Lower lobe of right lung (tissue), 2 donors: ENCODE measurements around the gene ESRRG. TPM values are rescaled to one million over a fixed set of nuclear protein-coding genes. Genes with fewer than 3 reads are reported as not detected.
"Not testable (repeated sequence)": the region's sequence is repeated elsewhere in the genome, so short reads cannot be mapped to it uniquely, and the experiment has no call there.

Source experiments
- ATAC-seq, 2 donors: fragments of 200-7000 bp; cut with Tn5 transposase; one replicate each; pipeline ENCODE4 v1.9.1; 2020 to 2022; ENCODE audit warnings: mild to moderate bottlenecking in 2 of 2, moderate library complexity in 2 of 2
- DNase-seq: peaks from one replicate; pipeline ENCODE4 v3.0.0-alpha.2; 2020
- H3K27ac ChIP-seq: fragments of 200-600 bp; one replicate; pipeline ENCODE4 v1.8.0; 2022
- H3K27me3 ChIP-seq: fragments of 200-600 bp; one replicate; pipeline ENCODE4 v1.8.0; 2022; ENCODE audit warnings: low read depth
- H3K36me3 ChIP-seq: fragments of 200-600 bp; one replicate; pipeline ENCODE4 v1.8.0; 2022; ENCODE audit warnings: mild to moderate bottlenecking
- H3K4me1 ChIP-seq: fragments of 200-600 bp; one replicate; pipeline ENCODE4 v1.8.0; 2022
- H3K4me3 ChIP-seq: fragments of 200-600 bp; one replicate; pipeline ENCODE4 v1.8.0; 2022; ENCODE audit warnings: mild to moderate bottlenecking
- H3K9me3 ChIP-seq: fragments of 200-600 bp; one replicate; pipeline ENCODE4 v1.8.0; 2022
- intact Hi-C: fragments of 100-400 bp; cut with DNase I; formaldehyde crosslinking; loops from one replicate; pipeline ENCODE4 v1.11.0; 2022
- total RNA-seq: library from RNA; stranded (reverse); fragmentation: NEBNext Ultra II Directional; extraction: Animal tissue kit (Norgen Biotek cat#: 25700); gene quantifications from one replicate; pipeline ENCODE4 v1.2.1, GENCODE V29; 2021
- TF ChIP-seq, protein P1 (sequence below): fragments of 200-600 bp; IDR thresholded peaks from one replicate; pipeline ENCODE4 v1.8.0; 2022; ENCODE audit warnings: antibody characterized with exemption, mild to moderate bottlenecking
- donor health status: DM: no; HTN: yes; CAD: no; lungs with severe emphysema.

ESRRG gene
- total RNA-seq, 1 donor from 2014 or later: 1.9 TPM

DNA sequence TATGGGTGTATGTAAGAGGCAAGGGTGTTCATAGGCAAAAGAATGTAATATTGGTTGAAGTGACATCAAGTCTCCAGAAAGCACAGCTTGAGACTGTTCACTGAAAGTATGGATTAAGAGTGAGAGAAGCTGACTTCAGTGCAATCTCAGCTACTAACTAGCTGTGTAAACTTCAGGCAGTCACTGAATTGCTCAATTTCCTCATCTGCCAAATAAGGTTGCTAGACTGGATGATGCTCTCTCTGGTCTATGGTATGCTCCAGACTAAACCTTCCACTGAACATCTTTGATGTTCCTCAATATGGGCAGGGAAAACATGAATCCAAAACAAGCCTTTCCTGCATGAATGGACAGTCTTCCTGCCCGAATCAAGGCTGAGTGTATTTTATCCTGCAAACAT, 188.2 kb downstream of the ESRRG start:
- TF ChIP-seq, protein P1, sequence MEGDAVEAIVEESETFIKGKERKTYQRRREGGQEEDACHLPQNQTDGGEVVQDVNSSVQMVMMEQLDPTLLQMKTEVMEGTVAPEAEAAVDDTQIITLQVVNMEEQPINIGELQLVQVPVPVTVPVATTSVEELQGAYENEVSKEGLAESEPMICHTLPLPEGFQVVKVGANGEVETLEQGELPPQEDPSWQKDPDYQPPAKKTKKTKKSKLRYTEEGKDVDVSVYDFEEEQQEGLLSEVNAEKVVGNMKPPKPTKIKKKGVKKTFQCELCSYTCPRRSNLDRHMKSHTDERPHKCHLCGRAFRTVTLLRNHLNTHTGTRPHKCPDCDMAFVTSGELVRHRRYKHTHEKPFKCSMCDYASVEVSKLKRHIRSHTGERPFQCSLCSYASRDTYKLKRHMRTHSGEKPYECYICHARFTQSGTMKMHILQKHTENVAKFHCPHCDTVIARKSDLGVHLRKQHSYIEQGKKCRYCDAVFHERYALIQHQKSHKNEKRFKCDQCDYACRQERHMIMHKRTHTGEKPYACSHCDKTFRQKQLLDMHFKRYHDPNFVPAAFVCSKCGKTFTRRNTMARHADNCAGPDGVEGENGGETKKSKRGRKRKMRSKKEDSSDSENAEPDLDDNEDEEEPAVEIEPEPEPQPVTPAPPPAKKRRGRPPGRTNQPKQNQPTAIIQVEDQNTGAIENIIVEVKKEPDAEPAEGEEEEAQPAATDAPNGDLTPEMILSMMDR: no peak
- no peak for ATAC-seq

DNA sequence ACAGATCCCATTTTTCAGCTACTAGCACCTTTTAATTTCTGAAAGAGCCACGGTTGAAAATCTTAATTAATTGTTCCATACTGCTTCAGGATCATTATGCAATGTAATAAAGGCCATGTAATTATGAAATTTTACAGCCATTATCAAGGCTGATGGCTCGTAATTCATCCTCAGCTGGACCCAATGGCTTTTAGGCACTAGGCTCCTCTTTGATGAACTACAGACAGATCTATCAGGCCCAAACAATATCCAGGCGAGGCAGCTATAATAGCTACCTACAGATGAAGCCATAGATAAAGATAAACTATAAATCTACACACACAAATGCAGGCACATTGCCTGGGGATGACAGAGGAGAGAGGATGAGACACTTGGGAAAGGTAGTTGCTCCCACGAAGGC, 189.5 kb downstream of the ESRRG start:
- intact Hi-C loops: no loop called here
- H3K27me3 ChIP-seq: no peaks in the 10 kb centered on the region
- TF ChIP-seq, protein P1: no peak
- no peak overlapping the region for H3K4me3 ChIP-seq
- H3K36me3 ChIP-seq: no peaks in the 10 kb centered on the region
- no peaks in the 10 kb centered on the region for H3K9me3 ChIP-seq
- H3K4me1 ChIP-seq: peaks cover 6% of the 10 kb centered on the region
- ATAC-seq (no peak), DNase-seq (no peak)
- no peak overlapping the region for H3K27ac ChIP-seq

More for the DNA sequence above, 188.2 kb downstream of the ESRRG start:
- H3K27me3 ChIP-seq: no peaks in the 10 kb centered on the region
- intact Hi-C loops: no loop called here
- no peaks in the 10 kb centered on the region for H3K4me1 ChIP-seq
- DNase-seq: no peak
- H3K4me3 ChIP-seq: no peak overlapping the region
- no peak overlapping the region for H3K27ac ChIP-seq
- H3K36me3 ChIP-seq: no peaks in the 10 kb centered on the region
- H3K9me3 ChIP-seq: no peaks in the 10 kb centered on the region

DNA sequence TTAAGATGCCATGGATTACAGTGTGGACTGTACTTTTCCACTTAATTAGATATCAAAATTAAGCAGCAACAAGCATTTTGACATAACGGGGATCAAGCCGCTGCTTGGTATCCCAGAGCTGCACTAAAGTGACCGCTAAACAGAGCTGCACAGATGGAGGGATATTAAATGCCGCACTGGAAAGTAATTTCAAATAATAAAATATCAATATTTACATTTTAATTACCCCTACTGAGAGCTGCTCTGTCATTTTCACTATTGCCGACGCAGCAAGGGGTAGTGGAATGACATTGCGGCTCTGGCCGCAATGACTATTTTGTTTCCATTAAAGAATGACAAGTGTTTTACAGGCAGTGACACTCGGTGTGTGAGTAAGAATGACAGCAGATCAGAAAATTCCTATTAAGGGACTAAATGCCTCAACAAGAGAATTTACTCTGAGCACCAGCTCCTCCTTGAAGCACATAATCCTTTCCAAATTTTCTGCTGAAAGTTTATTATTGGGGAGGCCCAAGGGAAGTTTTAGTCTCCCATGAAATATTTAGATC, 190.9 kb downstream of the ESRRG start:
- no peaks in the 10 kb centered on the region for H3K27me3 ChIP-seq
- DNase-seq (no peak), ATAC-seq (no peak)
- intact Hi-C loops: no loop called here
- TF ChIP-seq, protein P1: no peak
- no peak overlapping the region for H3K27ac ChIP-seq
- no peaks in the 10 kb centered on the region for H3K36me3 ChIP-seq
- H3K9me3 ChIP-seq: no peaks in the 10 kb centered on the region
- no peak overlapping the region for H3K4me3 ChIP-seq
- H3K4me1 ChIP-seq: peaks cover 6% of the 10 kb centered on the region

DNA sequence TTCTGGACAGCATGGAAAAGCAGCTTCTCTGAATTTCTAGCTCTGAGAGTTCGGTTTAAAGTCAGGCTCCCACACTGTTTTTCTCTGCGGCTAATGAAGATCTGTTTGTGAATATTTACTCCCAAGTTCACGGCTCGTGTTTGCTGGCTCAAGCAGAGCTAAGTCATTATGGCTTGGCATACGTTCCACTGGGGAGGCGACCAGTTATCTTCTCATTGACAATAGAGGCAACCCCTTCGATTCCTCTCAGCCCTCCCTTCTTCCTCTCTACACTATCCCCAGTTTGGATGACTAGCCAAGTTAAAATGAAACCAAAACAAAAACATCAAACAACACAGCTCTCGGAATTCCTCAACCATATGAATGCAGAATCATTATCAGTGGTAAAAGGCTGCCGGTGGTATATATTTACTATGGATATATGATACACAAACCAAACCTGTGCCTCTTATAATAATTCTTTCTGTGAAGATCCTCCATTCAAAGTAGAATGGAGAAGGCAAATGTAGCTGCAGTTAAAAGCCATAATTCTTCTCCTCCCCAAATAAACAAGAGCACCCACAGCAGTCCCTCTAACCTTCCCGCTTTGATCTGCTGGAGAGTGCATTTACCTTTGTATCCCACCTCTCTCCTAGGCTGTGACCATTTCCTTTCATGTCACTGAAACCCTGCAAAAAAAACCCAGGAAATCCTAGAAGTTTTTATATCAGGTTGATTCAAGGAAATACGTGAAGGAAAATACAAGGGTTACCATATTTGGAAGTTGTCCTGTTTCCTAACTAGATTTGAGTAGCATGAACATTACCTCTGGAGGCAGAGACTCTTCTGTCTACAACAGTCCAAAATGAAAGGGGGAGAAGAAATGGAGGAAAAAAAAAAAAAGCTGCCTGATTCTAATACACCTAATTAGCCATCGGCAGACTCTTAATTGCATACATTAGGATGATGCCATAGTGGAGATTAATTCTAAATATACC, 191.7 kb downstream of the ESRRG start:
- H3K4me3 ChIP-seq: peak overlapping the region; percentile 52
- H3K4me1 ChIP-seq: peaks cover 6% of the 10 kb centered on the region
- ATAC-seq (peak; percentile 24 to 36), DNase-seq (no peak)
- intact Hi-C loops: no loop called here
- H3K27ac ChIP-seq: peak overlapping the region; percentile 61
- no peaks in the 10 kb centered on the region for H3K27me3 ChIP-seq
- no peaks in the 10 kb centered on the region for H3K9me3 ChIP-seq
- no peaks in the 10 kb centered on the region for H3K36me3 ChIP-seq
- TF ChIP-seq, protein P1: no peak

DNA sequence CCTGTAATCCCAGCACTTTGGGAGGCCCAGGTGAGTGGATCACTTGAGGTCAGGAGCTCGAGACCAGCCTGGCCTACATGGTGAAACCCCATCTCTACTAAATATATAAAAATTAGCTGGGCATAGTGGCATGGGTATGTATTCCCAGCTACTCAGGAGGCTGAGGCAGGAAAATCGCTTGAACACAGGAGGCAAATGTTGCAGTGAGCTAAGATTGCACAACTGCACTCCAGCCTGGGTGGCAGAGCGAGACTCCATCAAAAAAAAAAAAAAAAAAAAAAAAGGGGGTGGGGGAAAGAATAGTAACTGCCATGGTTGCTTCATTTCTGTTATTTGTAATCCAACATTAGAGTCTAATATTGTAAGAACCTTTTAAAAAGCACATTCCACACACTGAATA, 193.4 kb downstream of the ESRRG start:
- H3K9me3 ChIP-seq, H3K27ac ChIP-seq, H3K4me3 ChIP-seq, intact Hi-C loops, H3K36me3 ChIP-seq, H3K27me3 ChIP-seq, H3K4me1 ChIP-seq: not testable (repeated sequence)
- DNase-seq (peak; percentile 42), ATAC-seq (peak; percentile 29 to 48)

DNA sequence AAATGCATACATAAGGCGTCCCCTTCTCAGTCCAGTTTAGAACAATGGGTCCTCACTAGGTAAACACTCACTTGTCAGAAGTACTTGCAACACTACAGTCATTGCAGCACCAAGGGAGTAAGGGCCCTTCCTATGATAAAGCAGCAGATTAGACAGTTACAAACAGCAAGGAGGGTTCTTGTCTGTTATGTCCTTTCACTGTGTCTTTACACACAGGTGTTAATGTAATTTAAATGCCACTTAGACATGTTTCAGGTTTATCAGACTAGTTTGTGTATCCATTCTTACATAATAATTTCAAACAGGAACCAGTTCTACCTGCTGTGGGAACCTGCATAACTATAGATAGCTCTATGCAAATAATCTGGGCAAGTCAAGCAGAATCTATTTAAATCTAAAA, 194.4 kb downstream of the ESRRG start:
- Histone ChIP-seq H3K4me3 (no peak overlapping the region), H3K27me3 (no peaks in the 10 kb centered on the region), H3K27ac (no peak overlapping the region), H3K9me3 (no peaks in the 10 kb centered on the region), H3K4me1 (peaks cover 6% of the 10 kb centered on the region), H3K36me3 (no peaks in the 10 kb centered on the region)
- ATAC-seq (peak; percentile 77 to 87), DNase-seq (no peak)
- intact Hi-C loops: no loop called here
- TF ChIP-seq, protein P1: no peak
